ENCODE measurements around the gene TMEM130.

GRCh38 chr7:98866765-98867164 is 3.0 kb downstream of the TMEM130 start:
- TF ChIP-seq CTCF (IDR thresholded peaks at IDR 0.05) (no peak), POLR2A (IDR thresholded peaks at IDR 0.05) (no peak)
